Right forelimb (tissue), 1 donor: Measurements from ENCODE around the gene MRPS15.
"Not testable (repeated sequence)": the region's sequence is repeated elsewhere in the genome, so short reads cannot be mapped to it uniquely, and the experiment has no call there.

Experiments used
- DNase-seq: peaks from one replicate; pipeline ENCODE4 v3.0.0-alpha.2; 2018

The MRPS15 gene

DNA sequence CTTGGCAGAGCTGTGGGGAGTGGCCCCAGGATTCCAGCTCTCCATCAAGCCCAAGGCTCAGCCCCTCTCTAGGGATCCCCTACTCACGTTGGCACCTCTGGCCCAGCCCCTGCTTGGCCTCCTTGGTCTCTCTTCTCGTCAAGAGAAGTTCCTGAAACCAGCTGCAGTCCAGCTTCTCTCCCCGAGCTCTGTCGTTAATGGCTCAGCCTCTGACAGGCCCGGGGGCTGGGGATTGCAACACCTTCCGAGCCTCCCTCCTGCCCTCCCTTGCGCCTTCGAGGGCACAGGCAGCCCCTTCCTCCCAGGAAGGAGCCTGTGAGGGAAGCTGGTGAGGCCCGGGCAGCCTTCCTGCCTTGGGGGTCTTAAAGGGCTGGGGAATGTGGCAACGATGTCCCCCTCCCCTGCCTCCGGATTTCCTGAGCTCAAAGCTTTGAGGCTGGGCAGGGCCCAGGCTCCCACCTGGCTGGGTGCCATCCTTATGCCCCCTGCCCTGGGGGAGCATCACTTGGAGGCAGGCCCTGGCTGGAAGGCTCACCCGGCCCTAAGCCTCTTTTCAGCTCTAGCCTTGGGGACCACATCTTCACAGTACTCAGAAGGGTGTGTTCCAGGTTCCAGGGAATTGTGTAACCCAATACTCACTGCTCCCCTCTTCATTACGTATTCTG is 18.7 kb upstream of the MRPS15 start, which contains the start of gene CSF3R:
TSS of gene CSF3R (minus strand) at position 190 of the 665 bp plus-strand sequence. CDS start 3,417 bp downstream, outside the sequence.
- DNase-seq = no peak

DNA sequence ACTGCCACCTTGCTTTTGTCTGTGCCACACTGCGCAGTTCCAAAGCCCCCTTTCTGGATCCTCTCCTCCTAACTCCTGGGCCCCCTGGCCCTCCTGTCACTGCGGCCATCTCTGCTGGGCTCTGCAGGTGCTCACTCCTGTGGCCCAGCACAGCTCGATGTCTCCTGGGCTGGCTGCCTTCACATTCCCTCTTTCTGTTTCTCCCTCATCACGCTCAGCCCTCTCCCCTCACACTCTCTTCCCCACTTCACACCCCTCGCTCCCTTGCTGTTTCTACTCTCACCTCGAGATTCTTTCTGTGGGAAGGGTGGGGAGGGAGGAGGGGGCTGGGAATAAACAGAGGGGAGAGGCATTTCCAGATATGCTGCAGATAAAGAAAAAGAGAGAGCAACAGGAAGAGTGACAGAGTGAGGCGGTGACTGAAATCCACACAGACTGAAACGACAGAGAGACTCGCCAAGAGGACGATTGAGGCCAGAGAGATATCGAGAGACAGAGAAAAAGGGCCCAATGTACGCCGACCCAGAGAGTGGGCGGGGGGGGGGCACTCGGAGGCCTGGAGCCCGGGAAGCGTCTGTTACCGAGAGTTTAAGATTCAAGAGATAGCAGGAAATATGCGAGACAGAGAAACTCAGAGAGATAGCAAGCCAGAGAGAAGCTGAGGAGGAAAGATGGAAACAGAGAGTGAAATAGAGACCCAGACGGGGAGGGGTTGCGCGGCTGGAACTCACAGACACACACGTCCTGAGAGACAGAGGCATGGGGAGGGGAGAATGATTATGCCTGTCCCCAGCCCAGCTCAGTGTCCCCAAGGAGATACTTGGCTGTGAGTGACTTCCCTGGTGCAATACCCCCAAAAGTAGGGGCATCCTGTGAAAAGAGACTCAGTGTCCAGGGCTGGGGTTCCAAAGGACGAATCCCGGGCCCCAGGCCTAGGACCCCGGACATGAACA is 17.9 kb upstream of the MRPS15 start:
- DNase-seq = no peak

DNA sequence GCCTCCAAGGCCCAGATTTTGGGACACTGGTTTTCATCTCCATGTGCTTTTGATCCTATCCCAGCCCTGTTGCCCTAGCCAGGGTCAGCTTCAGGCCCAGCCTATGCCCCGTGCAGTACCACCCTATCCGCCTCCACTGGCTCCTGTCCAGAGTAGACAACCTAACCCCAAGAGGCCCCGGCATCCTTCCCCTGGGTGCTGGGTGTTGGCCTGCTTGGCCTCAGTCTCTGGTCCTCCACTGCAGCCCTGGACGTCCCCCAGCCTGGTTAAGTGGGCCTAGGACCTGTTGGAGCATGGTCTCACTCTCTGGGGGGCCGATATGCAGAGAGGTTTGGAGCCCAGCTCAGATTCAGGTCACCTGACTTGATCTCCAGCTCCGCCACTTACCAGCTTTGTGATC is 16.9 kb upstream of the MRPS15 start:
- no peak for DNase-seq

DNA sequence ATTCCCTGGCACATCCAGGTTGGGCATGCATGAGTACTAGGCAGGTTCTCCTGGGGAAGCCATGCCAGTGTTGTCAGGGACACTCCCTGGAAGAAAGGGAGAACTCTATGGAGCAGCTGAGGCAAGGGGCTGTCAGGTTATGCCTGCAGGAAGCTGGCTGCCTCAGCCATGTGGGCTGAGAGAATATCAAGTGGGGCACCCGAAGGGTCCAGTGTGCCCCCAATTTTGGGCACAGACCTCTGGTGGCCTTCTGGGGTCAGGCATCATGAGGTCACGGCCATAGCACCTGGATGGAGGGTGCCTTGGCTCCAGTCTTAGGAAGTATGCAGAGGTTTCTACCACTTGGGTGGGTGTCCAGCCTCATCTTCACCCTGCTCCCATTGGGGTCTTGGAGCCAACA is 16.0 kb upstream of the MRPS15 start:
- no peak for DNase-seq

DNA sequence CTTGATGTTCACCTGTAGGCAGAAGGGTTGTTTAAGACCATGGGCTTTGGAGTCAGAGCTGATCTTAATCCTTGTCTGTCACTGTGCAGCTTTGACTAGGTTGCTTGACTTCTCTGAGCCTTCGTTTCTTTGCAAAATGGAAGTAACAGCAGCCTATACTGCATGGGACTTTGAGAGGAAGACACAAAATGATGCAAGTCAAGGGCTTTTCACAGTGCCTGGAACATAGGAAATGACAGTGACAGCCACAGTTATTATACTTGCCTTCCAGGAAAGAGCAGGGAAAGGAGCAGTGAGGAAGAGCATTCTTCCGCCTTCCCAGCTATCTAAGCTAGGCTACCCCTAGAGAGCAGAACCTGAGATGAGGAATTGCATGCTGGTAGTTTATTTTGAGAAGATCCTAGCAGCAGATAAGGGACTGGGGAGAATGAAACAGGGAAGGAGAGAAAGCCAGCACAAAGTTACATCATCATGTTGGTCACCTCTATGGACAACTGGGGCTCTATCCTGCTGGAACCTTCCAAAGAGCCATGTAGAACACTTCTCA is 15.4 kb upstream of the MRPS15 start:
- DNase-seq = no peak

DNA sequence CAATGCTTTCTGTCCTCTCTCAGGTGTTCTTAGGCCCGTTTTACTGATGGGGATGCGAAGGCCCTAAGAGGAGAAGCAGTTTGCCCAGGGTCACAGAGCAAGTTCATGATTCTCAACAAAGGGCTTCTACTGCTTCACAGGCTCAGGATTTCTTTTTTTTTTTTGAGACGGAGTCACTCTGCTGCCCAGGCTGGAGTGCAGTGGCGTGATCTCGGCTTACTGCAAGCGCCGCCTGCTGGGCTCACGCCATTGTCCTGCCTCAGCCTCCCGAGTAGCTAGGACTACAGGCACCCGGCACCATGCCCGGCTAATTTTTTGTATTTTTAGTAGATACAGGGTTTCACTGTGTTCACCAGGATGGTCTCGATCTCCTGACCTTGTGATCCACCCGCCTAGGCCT is 13.4 kb upstream of the MRPS15 start:
- DNase-seq = not testable (repeated sequence)

DNA sequence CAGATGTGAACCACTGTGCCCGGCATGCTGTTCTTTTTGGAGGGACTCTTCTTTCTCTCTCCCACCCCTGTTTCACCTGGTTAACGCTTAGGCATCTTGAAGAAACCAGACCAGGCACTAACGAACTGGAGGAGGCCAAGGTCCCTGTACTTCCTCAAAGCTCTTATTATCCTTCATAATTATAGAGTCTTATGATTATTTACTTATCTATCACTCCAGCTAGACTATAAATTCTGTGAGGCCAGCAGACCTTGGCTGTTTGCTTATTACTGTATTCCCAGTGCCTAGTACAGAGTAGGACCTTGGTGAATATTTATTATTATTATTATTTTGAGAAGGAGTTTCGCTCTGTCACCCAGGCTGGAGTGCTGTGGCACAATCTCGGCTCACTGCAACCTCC is 12.8 kb upstream of the MRPS15 start:
- no peak for DNase-seq

DNA sequence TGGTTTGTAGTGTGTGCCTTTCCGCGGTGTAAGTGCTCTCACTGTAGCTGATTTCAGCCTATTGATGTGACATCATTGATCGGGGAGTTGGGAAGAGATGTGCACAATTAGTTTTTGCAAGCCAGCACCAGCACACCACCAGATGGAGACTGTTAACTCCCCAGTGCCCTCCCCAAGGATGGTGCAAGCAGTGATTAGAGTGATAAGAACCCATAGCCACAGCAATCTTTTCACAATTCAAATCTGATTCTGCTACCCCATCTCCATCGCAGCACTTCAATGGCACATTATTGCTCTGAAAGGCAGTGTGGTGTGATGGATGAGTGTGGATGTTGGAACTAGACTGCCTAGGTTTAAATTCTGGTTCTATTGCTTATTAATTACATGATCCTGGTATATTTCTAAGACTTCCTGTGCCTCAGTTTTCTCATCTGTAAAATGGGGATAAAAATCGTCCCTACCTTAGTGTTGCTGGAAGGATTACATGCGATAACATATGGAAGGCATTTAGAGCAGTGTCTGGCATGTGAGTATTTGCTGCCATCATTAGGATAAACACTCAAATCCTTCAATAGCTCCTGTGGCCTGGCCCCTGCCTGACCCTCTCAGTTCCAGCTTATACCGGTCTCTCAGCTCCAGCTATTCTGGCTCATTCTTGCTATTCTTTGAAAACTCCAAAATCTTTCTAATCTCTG is 11.9 kb upstream of the MRPS15 start:
- no peak for DNase-seq

DNA sequence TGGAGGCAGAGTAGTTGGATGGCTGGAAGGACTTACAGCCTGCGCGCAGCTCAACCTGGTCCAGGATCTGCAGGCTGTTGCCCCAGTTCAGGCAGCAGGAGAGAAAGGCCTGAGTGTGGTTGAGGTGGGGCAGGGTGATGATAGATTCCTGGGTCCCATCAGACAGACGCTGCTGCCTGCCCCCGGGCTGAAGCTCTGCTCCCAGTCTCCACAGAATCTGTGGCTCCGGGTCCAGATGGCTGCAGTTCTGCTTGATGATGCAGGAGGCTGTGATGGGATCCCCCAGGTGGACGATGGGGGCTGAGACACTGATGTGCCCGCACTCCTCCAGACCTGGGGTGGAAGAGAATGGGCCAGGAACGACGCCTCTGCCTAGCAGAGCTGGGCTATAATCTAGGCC is 11.2 kb upstream of the MRPS15 start:
- DNase-seq = no peak

DNA sequence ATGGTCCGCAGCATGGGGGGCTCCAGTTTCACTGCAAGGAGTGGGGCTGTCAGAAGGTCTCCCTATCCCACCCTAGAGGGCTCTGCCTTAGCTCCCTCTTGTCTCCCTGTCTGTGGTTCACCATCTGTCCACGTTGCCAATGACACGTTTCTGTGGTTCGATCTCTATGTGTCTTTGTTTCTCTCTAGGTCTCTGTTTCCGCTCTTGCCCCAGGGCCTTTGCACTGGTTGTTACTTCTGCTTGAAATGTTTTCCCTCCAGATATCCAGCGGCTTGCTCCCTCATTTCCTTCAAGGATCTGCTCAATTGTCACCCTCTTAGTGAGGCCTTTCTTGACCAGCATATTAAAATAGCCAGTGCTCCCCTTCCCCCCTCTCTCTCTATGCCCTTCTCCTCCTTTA is 8.5 kb upstream of the MRPS15 start:
- DNase-seq = no peak

DNA sequence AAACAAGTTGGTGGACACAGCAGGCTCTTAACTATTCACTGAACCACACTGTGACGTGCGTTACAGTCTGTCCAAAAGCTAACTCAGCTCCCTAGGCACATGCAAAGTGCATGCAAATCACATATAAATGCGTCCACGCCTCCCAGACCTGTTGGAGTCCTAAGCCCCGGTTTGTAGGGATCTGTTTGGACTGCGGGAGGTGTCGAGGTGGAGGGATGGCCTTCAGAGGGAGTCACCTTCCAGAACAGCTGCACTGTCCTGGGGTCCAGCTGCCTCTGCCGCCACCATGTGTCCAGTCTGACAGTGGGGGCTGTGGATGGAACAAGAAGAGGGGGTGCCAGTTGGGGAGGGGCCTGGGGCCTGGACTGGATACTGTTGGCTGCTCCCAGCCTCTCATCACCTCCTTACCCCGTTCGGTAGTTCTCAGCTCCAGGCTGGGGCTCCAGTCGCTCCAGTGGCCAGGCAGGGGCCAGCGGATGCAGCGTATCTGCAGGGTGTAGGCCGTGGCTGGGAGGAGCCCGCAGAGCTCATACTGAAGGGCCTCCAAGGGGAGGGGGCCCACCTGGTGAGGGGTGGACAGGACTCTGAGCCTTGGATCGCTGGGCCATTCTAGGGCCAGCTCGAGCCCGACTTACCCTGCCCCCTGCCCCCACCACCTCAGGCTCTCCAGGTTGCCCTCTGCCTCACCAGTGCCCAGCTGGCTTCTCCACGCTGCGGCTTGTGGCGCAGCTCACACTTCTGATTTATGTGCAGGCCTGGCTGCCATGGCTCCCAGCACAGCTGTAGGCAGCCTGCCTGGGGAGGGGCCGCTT is 7.9 kb upstream of the MRPS15 start:
- DNase-seq = no peak

DNA sequence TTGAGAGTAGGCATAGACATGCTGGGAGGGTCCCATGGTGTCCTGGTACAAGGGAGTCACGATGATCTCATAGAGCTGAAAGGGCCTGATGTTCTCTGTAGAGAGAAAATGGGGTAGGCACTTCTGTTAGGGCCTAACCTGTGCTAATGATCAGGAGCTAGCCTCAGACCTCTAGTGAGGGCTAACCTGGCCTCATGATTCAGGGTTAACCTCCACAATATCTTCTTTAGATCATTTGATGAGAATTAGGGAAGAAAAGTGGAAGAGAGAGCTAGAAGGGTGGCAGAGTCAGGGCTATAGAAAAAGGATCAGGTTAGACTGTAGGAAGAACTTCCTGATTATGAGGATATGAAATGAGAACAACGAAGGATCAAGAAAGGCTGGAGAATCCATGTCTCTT is 5.0 kb upstream of the MRPS15 start:
- no peak for DNase-seq

DNA sequence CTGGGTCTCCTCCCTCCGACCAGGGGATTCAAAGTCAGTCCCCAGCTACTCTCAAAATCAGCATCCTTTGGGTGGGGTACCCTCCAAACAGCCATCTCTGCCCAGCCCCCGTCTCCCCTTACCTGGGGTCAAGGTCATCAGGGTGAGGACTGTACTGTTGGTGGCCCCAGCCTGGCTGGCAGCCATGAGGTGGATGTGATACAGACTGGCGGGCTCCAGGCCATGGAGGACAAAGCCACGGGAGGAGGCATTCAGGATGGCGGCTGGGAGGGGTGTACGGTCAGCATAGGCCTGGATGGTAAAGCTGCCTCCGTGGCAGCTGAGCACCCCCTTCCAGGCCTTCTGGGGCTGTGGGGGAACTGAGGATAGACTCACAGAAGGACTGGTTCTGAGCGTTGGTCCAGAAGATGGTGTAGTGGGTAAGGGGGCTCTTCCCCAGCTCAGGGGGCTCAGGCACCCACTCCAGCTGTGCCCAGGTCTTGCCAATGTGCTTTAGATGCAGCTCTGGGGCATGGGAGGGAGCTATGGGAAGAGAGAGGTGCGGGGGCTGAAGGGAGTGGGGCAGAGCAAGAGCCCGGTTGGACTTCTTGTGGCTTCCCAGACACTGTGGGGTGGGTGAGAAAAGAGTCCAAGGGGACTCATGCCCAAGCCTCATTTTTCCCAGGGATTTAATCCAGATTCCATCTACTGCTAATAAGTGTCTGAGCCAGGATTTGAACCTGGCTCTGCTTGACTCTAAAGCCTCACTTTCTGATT is 3.7 kb upstream of the MRPS15 start:
- DNase-seq = no peak

DNA sequence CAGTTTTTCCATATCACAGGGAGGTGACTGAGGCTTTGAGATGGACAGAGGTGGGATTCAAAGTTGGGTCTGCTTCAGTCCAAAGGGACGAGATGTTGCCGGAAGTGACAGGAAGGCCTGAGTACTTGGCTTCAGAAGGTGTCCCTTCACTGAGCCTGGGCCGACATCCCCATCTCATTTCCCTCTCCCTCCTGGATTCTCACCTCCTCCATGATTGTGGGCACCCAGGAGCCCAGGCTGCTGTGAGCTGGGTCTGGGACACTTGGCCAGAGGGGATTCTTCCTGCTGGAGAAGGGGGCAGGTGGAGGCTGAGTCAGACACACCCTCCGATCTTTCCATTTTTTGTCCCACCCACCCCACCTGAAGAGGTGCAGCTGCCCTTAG is 2.8 kb upstream of the MRPS15 start:
- DNase-seq = no peak

DNA sequence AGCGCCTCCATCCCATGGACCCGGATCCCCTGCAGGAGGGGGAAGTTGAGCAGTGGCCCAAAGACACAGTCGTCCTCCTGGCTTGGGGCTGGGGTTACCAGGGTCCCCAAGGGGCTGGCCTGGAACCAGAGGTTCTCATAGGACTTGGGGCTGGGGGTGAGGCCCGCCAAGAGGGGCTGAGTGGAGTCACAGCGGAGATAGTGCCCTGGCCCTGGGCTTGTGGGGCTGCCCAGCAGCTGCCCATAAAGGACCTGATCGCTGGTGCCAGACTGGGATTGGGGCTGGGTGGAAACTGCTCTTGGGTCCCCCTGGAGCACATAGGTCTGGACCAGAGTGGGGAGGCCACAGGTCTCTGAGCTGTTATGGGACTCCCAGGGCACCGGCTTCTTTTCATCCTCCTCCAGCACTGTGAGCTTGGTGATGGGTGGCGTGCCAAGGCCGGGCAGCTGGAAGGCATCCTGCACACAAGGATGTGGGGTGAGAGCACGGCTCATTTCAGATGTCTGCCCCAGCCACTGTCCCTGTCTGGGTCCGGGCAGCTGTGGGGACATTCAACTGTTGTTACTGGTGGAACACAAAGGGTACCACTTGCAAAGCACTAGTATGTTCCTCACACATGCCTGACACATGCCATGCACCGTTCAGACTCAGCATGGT is 2.3 kb upstream of the MRPS15 start:
- DNase-seq = no peak

DNA sequence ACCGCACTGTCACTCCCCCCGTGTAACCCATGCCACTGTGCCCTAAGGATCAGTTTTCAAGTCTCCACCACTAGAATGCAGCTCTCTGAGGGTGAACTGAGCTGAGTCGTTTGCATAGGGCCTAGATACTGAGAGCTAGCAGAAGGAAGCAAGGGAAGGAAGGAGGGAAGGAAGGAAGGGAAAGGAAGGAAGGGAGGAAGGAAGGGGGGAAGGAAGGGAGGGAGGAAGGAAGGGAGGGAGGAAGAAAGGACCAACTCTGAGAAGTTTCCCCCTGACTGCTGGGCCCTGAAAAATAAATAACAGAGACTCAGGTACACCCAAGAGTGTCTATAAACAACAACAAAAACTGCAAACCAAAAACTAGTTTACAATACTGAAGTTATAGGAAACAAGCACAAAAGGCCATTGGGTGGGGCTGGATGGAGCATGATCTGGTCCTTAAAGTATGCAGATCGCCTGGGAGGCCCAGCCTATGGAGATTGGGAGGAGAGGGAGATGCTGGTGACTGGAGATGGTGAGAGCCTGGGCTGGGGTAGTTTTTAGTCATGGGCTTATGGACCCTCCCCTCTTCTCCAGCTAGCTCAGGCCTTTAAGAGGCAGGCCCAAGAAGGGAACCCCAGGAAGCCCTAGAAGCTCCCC is 1.7 kb upstream of the MRPS15 start:
- DNase-seq = no peak

DNA sequence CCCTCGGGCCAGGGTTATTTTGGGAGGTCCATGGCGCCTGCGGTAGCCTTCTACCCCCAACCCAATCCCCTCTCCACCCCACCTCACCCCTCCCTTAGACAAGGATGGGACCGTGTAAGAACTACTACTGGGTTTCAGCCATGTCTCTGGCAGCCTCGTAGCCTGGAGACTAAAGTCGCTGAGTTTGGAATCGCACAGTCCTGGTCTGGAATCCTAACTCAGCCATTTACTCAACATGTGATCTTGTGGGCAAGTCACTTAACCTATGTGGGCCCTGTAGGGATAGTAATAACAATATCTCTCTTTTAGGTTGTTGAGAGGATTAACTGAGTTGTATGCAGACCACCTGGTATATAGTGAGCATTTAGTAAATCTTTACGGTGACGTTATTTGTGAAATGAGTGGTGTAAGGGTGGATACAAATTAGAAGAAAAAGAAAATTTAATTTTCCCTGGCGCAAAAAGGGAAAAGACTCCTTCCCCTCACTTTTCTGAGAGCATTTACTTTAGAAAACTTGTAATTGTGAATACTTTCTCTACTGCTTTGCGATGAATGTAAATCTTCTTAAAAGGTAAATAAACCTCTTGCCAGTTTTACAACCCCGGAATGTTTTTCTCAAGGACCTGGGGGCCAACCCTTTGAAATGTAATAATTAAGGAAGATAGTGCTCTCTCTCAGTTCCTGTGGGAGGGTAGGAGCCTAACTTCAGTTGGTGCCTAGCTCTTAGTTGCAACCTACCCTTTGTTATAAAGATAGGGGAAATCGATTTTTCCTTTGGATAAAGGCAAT is 615 bp upstream of the MRPS15 start:
- no peak for DNase-seq

DNA sequence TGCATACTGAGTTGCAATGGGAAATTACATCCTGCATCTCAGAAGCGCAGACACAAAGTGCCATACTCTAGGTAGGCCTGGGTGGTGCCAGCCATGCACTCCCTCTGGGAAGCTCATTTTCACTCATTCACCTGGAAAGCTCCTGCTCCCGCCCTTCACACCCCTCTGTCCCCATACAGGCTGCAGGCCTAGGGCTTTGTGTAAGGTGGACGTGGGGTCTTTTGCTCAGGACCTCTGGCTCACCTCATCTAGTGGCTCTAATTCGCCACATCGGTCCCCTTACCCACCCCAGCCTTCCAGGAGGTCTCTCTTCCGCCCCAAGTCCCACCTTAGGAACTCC is 751 bp downstream of the MRPS15 start:
- no peak for DNase-seq

DNA sequence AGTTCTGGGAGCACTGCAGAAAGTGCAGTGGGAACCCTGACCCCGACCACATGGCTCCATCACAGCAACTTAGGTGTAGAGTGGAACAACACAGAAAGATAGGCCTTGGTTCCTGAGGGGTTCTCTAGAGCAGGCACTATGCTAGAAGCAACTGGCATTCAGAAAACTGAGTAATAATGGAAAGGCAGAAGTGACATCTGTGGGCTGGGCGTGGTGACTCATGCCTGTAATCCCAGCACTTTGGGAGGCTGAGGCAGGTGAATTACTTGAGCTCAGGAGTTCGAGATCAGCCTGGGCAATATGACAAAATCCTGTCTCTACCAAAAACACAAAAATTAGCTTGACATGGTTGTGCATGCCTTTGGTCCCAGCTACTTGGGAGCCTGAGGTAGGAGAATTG is 5.3 kb downstream of the MRPS15 start:
- DNase-seq = no peak

DNA sequence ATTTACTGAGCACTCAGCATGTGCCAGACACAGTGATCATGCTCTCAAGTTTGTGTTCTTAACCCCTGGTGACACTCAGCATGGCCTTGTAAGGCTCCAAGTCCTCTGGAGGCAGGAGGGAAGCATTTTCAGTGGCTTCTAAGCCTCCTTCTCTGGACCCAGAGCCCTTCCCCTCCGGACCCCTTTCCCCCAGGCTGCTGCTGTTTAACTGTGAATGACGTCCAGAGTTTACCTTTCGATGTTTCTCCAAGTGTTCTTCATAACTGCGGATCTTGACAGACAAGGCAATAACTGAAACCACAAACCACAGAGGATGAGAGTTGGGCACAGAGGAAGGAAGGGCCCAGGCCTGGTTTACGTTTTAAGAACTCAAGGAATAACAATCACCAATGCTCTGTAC is 6.5 kb downstream of the MRPS15 start:
- no peak for DNase-seq
